Epithelial cell of proximal tubule (primary cell): ENCODE data around the gene PPFIA2. TPM values are rescaled to one million over a fixed set of nuclear protein-coding genes. Genes with fewer than 3 reads are reported as not detected.

Source experiments
- DNase-seq: peaks from one replicate; pipeline ENCODE4 v3.0.0-alpha.2; 2011; ENCODE audit warnings: low read depth
- H3K4me3 ChIP-seq: 2 replicates; pipeline ENCODE4 v1.5.1; 2011; ENCODE audit warnings: low read depth, mild to moderate bottlenecking, low read length
- total RNA-seq: library from RNA; depleted of rRNA; stranded (reverse); fragments of >200 nt; gene quantifications from 2 replicates; pipeline ENCODE4 v1.2.3, GENCODE V29; 2015
- TF ChIP-seq, protein P1 (sequence below): conservative IDR thresholded peaks from 2 replicates; pipeline ENCODE4 v1.5.1; 2012; ENCODE audit warnings: low read depth, mild to moderate bottlenecking, low read length

PPFIA2 gene
- total RNA-seq, 1 donor from 2014 or later, result 0.06 TPM

DNA sequence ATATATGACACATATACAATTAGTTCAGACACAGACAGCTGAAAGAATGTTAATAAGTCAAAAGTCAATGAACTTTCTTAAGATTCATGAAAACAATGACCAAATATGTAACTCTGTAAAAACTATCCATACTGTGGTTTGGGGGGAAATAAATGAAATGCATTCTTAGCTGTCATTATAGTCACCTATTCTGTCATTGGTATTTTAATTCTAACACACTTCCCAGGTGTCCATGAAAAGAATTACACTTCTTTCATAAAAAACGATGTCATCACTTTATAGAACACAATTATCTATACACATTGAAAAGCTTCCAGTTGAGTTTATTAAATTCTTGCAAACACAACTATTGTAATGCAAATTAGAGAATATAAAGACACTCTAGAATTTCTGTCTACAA lies 35.8 kb downstream of the PPFIA2 start:
- TF ChIP-seq, protein P1, sequence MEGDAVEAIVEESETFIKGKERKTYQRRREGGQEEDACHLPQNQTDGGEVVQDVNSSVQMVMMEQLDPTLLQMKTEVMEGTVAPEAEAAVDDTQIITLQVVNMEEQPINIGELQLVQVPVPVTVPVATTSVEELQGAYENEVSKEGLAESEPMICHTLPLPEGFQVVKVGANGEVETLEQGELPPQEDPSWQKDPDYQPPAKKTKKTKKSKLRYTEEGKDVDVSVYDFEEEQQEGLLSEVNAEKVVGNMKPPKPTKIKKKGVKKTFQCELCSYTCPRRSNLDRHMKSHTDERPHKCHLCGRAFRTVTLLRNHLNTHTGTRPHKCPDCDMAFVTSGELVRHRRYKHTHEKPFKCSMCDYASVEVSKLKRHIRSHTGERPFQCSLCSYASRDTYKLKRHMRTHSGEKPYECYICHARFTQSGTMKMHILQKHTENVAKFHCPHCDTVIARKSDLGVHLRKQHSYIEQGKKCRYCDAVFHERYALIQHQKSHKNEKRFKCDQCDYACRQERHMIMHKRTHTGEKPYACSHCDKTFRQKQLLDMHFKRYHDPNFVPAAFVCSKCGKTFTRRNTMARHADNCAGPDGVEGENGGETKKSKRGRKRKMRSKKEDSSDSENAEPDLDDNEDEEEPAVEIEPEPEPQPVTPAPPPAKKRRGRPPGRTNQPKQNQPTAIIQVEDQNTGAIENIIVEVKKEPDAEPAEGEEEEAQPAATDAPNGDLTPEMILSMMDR, result no peak
- H3K4me3 ChIP-seq, result no peak overlapping the region
- no peak for DNase-seq

DNA sequence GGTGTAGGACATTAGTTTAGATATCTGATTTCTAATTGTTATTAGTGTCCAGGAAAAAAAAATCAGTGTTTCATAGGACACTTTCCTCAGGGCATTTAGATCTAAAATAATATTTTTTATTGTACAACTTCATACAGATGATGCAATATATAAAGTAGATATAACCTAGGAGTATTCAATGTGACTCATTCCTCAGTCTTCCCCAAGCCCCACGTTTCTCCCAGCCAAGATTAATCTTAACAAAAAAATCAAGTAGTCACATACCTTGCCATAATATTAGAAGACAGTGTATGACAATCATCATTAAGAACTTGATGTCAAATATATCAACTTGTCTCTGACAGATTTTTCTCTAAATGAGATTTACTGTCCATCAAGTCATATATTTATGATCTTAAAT lies 37.1 kb downstream of the PPFIA2 start:
- DNase-seq, result no peak
- TF ChIP-seq, protein P1, result no peak
- H3K4me3 ChIP-seq, result no peak overlapping the region

DNA sequence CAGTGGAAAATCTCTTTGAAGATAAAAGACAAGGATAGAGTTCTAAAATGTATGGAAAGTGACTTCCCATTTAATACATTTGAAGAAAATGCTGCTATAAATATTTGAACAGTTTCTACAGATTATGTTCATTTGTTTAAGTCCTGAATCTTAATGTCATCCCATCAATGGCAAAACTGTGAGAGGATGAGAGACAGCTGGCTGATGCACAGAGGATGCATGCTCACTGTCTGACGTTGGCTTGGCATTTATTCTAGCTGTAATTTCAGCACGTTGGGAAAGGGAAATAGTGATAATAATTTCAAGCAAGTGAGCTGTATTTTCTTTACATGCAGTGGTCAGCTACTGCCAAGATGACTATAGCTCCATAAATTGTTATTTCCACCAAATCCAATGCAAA lies 40.5 kb downstream of the PPFIA2 start:
- H3K4me3 ChIP-seq, result no peak overlapping the region
- DNase-seq, result no peak
- TF ChIP-seq, protein P1, result no peak

DNA sequence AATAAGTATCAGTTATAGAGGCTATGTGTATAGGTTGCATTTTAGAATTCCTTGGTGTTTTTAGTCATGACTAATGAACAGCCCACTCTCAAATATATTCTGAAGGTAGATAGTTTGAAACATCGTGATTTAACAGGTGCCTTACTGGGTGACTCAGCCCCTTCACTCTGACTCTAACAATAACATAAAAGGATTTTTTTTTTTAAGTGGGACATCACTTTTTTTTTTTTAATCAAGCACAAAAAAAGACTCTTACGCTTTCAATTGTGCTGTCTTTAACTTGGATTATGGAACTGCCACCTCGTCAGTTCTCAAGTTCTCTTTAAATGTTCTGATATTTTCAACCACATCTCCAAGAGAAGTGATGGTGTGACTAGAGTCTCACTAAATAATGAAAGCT lies 46.6 kb downstream of the PPFIA2 start:
- H3K4me3 ChIP-seq, result no peak overlapping the region
- TF ChIP-seq, protein P1, result no peak
- DNase-seq, result no peak

DNA sequence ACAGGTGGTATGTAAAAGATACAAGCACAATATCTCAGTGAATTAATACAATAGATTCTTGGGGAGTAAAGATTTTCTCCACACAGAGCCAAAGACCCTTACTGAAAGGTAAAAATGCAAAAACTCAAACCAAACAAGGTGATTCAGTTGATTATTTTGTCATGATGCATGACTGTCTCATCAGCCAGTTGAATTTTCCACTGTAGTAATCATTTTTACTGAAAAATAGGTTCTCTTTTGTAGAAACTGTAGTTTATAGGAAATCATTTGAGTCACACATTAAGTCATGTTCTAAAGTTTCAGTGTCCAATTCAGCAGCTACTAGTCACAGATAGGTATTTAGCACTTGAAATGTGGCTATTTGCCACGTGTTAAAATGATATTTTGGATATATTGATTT lies 53.6 kb downstream of the PPFIA2 start:
- no peak for DNase-seq
- TF ChIP-seq, protein P1, result no peak
- no peak overlapping the region for H3K4me3 ChIP-seq

DNA sequence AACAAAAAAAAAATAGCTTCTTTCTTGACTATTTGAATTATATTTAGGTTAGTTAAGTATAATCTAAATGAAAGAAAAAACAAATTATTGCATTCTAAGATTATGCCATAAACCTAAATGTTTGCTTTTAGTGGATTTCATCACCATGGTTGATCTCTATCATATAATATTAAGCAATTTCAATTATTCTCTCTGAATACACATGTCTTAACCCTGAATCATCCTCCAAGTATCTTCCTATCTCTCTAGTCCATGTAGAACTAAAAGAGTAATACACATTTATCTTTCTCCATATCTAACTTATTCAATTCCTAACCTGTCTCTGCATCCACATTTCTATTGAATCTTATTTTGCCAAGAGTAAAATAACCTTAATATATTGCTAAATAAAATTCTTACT lies 59.6 kb downstream of the PPFIA2 start:
- TF ChIP-seq, protein P1, result no peak
- DNase-seq, result no peak
- no peak overlapping the region for H3K4me3 ChIP-seq

DNA sequence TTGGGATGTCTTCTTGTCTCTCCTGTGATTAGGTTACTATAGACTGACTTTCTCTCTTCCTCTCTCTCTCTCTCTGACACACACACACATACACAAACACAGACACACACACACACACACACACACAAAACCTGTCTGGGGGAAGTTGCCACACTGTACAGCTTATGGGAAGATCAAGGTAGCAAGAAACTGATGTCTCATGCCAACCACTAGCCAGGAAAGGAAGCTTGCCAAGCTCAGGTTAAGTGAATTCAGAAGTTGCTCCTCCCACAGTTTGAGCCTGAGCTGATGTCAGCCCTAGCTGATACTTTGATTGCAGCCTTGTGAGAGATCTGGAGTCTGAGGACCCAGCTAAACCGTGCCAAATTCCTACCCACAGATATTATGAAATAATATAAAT lies 67.1 kb downstream of the PPFIA2 start:
- TF ChIP-seq, protein P1, result no peak
- DNase-seq, result peak; percentile 3
- H3K4me3 ChIP-seq, result no peak overlapping the region
